A549 (cell line): ENCODE results near the gene IL9. TPM values are rescaled to one million over a fixed set of nuclear protein-coding genes. Genes with fewer than 3 reads are reported as not detected.

Experiments
- ATAC-seq, 2 experiments: fragments of 200-7000 bp in 1 of 2; fragments of >200 bp in 1 of 2; cut with Nextera tagmentation in 1 of 2; cut with Tn5 transposase in 1 of 2; 3 replicates each; pipeline versions ENCODE4 v1.8.0 to v1.9.1; 2018 to 2020; ENCODE audit warnings: mild to moderate bottlenecking in 1 of 2, moderate library complexity in 1 of 2
- CTCF ChIA-PET: fragments of 300-600 bp; sonication (Branson Sonifier 250); formaldehyde crosslinking; extraction: SDS; loops from one replicate; lab custom pipeline; 2021; ENCODE audit warnings: antibody characterized with exemption, inconsistent platforms; lab: Yijun Ruan, JAX
- POLR2A ChIA-PET: fragments of 350-600 bp; formaldehyde crosslinking; extraction: SDS; loops from one replicate; lab custom pipeline; 2021; ENCODE audit warnings: antibody characterized with exemption, inconsistent platforms; lab: Yijun Ruan, JAX
- DNase-seq, 2 experiments: peaks; one replicate each; pipeline versions ENCODE4 v3.0.0 to v3.0.0-alpha.2; 2011 to 2016; ENCODE audit warnings: low read depth in 1 of 2, low spot score in 1 of 2
- FAIRE-seq: peaks from 2 replicates; lab custom pipeline; 2011; peaks lifted over from hg19 to GRCh38; lab: Jason Lieb, UNC
- H3K27ac ChIP-seq, 2 experiments: fragments of >200 bp; sonication (Bioruptor Twin); formaldehyde crosslinking; 3 replicates each; pipeline ENCODE4 v1.5.1; 2016 to 2017
- H3K4me1 ChIP-seq: fragments of >200 bp; sonication (Bioruptor Twin); formaldehyde crosslinking; 3 replicates; pipeline ENCODE4 v1.6.1; 2016
- H3K4me2 ChIP-seq: fragments of >200 bp; sonication (Bioruptor Twin); formaldehyde crosslinking; 3 replicates; pipeline ENCODE4 v1.6.1; 2016
- H3K4me3 ChIP-seq: fragments of >200 bp; sonication (Bioruptor Twin); formaldehyde crosslinking; 3 replicates; pipeline ENCODE4 v1.5.1; 2016
- H3K9me3 ChIP-seq: fragments of >200 bp; sonication (Bioruptor Twin); formaldehyde crosslinking; 3 replicates; pipeline ENCODE4 v1.6.1; 2016
- BHLHE40 ChIP-seq: IDR thresholded peaks from 2 replicates; pipeline ENCODE4 v1.6.1; 2012; ENCODE audit warnings: low read depth, low read length, inconsistent platforms
- CBX8 ChIP-seq: fragments of 200-600 bp; sonication (generic); IDR thresholded peaks from 2 replicates; pipeline ENCODE4 v1.6.1; 2016
- CHD4 ChIP-seq: fragments of 200-600 bp; sonication (generic); IDR thresholded peaks from 2 replicates; pipeline ENCODE4 v1.6.1; 2016; ENCODE audit warnings: antibody characterized with exemption, mild to moderate bottlenecking, borderline replicate concordance
- EP300 ChIP-seq, 2 experiments: fragments of >200 bp; sonication (Bioruptor Twin); formaldehyde crosslinking; IDR thresholded peaks; 2 replicates in 1 of 2; 3 replicates in 1 of 2; pipeline ENCODE4 v1.6.1; 2016 to 2017
- ESRRA ChIP-seq: fragments of 150-350 bp; IDR thresholded peaks from 2 replicates; pipeline ENCODE4 v1.6.1; 2014; ENCODE audit warnings: mild to moderate bottlenecking, low read length, borderline replicate concordance
- FOSB ChIP-seq: fragments of 250-450 bp; sonication (Bioruptor Pico); IDR thresholded peaks from 2 replicates; pipeline ENCODE4 v1.5.0; 2020; ENCODE audit warnings: mild to moderate bottlenecking, moderate library complexity
- FOXS1 ChIP-seq: fragments of 250-450 bp; sonication (Bioruptor Pico); IDR thresholded peaks from 2 replicates; pipeline ENCODE4 v1.5.0; 2020; ENCODE audit warnings: mild to moderate bottlenecking, moderate library complexity
- GATA3 ChIP-seq: IDR thresholded peaks from 2 replicates; pipeline ENCODE4 v1.6.1; 2012; ENCODE audit warnings: borderline replicate concordance
- HMGXB4 ChIP-seq: fragments of 250-450 bp; sonication (Bioruptor Pico); IDR thresholded peaks from 2 replicates; pipeline ENCODE4 v1.5.0; 2021; ENCODE audit warnings: mild to moderate bottlenecking, moderate library complexity, borderline replicate concordance
- HOXB13 ChIP-seq: fragments of 250-450 bp; sonication (Bioruptor Pico); IDR thresholded peaks from 2 replicates; pipeline ENCODE4 v1.5.0; 2020; ENCODE audit warnings: low read depth, mild to moderate bottlenecking, moderate library complexity
- HOXB5 ChIP-seq: fragments of 250-450 bp; sonication (Bioruptor Pico); IDR thresholded peaks from 2 replicates; pipeline ENCODE4 v1.5.0; 2020; ENCODE audit warnings: mild to moderate bottlenecking, moderate library complexity
- JUN ChIP-seq, 2 experiments: fragments of >200 bp; sonication (Bioruptor Twin); formaldehyde crosslinking; IDR thresholded peaks; 2 replicates in 1 of 2; 3 replicates in 1 of 2; pipeline ENCODE4 v1.6.1; 2016 to 2017
- MYC ChIP-seq: IDR thresholded peaks from 2 replicates; pipeline ENCODE4 v1.6.1; 2012; ENCODE audit warnings: mild to moderate bottlenecking, inconsistent platforms, low read length, improper control_type of control experiment, borderline replicate concordance
- NFE2L2 ChIP-seq: fragments of 150-350 bp; conservative IDR thresholded peaks from 2 replicates; pipeline ENCODE4 v1.6.1; 2014; ENCODE audit warnings: low read length
- NR3C1 ChIP-seq: fragments of >200 bp; sonication (Bioruptor Twin); formaldehyde crosslinking; IDR thresholded peaks from 3 replicates; pipeline ENCODE4 v1.6.1; 2017
- POLR2A ChIP-seq: IDR thresholded peaks from 2 replicates; pipeline ENCODE4 v1.6.1; 2012; ENCODE audit warnings: mild to moderate bottlenecking, low read length
- POLR2AphosphoS2 ChIP-seq: conservative IDR thresholded peaks from 2 replicates; pipeline ENCODE4 v1.6.1; 2012; ENCODE audit warnings: low read length, improper control_type of control experiment, inconsistent platforms
- RARB ChIP-seq: fragments of 250-450 bp; sonication (Bioruptor Pico); IDR thresholded peaks from 2 replicates; pipeline ENCODE4 v1.8.0; 2021; ENCODE audit warnings: mild to moderate bottlenecking, moderate library complexity
- RNF2 ChIP-seq: fragments of 200-600 bp; sonication (generic); IDR thresholded peaks from 2 replicates; pipeline ENCODE4 v1.6.1; 2016; ENCODE audit warnings: low read depth, mild to moderate bottlenecking, antibody characterized with exemption, moderate library complexity, borderline replicate concordance
- SREBF2 ChIP-seq: fragments of 450-650 bp; IDR thresholded peaks from 2 replicates; pipeline ENCODE4 v1.6.1; 2014; ENCODE audit warnings: mild to moderate bottlenecking, moderate library complexity
- USF2 ChIP-seq: fragments of 450-650 bp; IDR thresholded peaks from 2 replicates; pipeline ENCODE4 v1.6.1; 2014; ENCODE audit warnings: antibody characterized with exemption
- ZFP36 ChIP-seq: fragments of 450-650 bp; IDR thresholded peaks from 2 replicates; pipeline ENCODE4 v1.6.1; 2014; ENCODE audit warnings: borderline replicate concordance; ENCODE audit not compliant: partially characterized antibody
- ZNF302 ChIP-seq: fragments of 250-450 bp; sonication (Bioruptor Pico); IDR thresholded peaks from 2 replicates; pipeline ENCODE4 v1.9.0; 2021; ENCODE audit warnings: inconsistent platforms, mild to moderate bottlenecking, moderate library complexity
- ZSCAN20 ChIP-seq: fragments of 250-450 bp; sonication (Bioruptor Pico); IDR thresholded peaks from 2 replicates; pipeline ENCODE4 v1.8.0; 2022; ENCODE audit warnings: mild to moderate bottlenecking, moderate library complexity
- WGBS: methylation state at CpG from one replicate; pipeline ENCODE4 v1.1.6; 2017; ENCODE audit errors: missing lambda C conversion rate; 5-methylcytosine and 5-hydroxymethylcytosine counted together
- polyA plus RNA-seq, 4 experiments: library from polyadenylated mRNA; depleted of rRNA in 3 of 4; stranded (reverse); fragments of >200 nt; fragmentation: RNase III in 1 of 4; extraction: RNeasy Plus Mini Kit Qiagen cat#74134 plus additional on column Dnase treatment in 1 of 4; gene quantifications; 2 replicates in 3 of 4; 3 replicates in 1 of 4; pipeline ENCODE4 v1.2.3, GENCODE V29; 2011 to 2017
- TF ChIP-seq, protein P1 (sequence below): IDR thresholded peaks from 2 replicates; pipeline ENCODE4 v1.6.1; 2012; ENCODE audit warnings: low read depth, borderline replicate concordance
- TF ChIP-seq, protein P2 (sequence below): fragments of >200 bp; sonication (Bioruptor Twin); formaldehyde crosslinking; IDR thresholded peaks from 3 replicates; pipeline ENCODE4 v1.6.1; 2016
- TF ChIP-seq, protein P3 (sequence below): fragments of >200 bp; sonication (Bioruptor Twin); formaldehyde crosslinking; IDR thresholded peaks from 3 replicates; pipeline ENCODE4 v1.5.1; 2016

IL9 gene
- polyA plus RNA-seq, 2 of the 4 experiments (the other 2 are of a cell fraction), result not detected

- no peak overlapping the region for H3K4me3 ChIP-seq
- H3K9me3 ChIP-seq, result peaks cover 4% of the 10 kb centered on the region; the same call in 1 of the 3 replicates
- no peak for TF ChIP-seq USF2
- no peak for TF ChIP-seq ZSCAN20 (CRISPR knock-in tag)
- no peak for TF ChIP-seq RARB (CRISPR knock-in tag)
- TF ChIP-seq HOXB5 (CRISPR knock-in tag), result no peak
- no peak for TF ChIP-seq CHD4
- no peak for TF ChIP-seq EP300 (IDR thresholded peaks at IDR 0.05)
- TF ChIP-seq POLR2AphosphoS2, result no peak
- no peak for TF ChIP-seq GATA3
- no peak for TF ChIP-seq ZNF302 (CRISPR knock-in tag)
- TF ChIP-seq MYC, result no peak
- TF ChIP-seq HOXB13 (CRISPR knock-in tag), result no peak
- no peak for TF ChIP-seq ZFP36
- TF ChIP-seq ESRRA, result no peak
- no peak for TF ChIP-seq FOXS1 (CRISPR knock-in tag)
- TF ChIP-seq HMGXB4 (CRISPR knock-in tag), result no peak
- DNase-seq (no peak), ATAC-seq (no peak), FAIRE-seq (no peak)
- ChIA-PET POLR2A (no interaction called here), CTCF (interaction anchor here (1.0 to 1.8 kb wide), 2 partner anchors 21 kb away, joined by 3 to 6 read pairs; no protein-coding TSS in a partner anchor)
- H3K4me1 ChIP-seq, result no peaks in the 10 kb centered on the region
- WGBS, result 57% methylated on average over 20 of the region's 24 CpGs
- no peak overlapping the region for H3K27ac ChIP-seq
- H3K4me2 ChIP-seq, result no peak overlapping the region
These were observed 44.3 kb downstream of the IL9 start for GRCh38 chr5:135851186-135851914.

- CTCF ChIA-PET, result interaction anchor here (0.9 to 1.8 kb wide), 2 partner anchors 18 to 21 kb away, joined by 3 to 6 read pairs; no protein-coding TSS in a partner anchor
- ATAC-seq, result no peak
These were observed 45.0 kb downstream of the IL9 start for GRCh38 chr5:135850671-135851070.

More at GRCh38 chr5:135850671-135851070, 45.0 kb downstream of the IL9 start:
- POLR2A ChIA-PET, result no interaction called here
- DNase-seq, result no peak
- Histone ChIP-seq H3K4me2 (no peak overlapping the region), H3K4me3 (no peak overlapping the region), H3K9me3 (peaks cover 4% of the 10 kb centered on the region; the same call in 1 of the 3 replicates), H3K27ac (no peak overlapping the region), H3K4me1 (no peaks in the 10 kb centered on the region)
- 67% methylated on average over 6 of the region's 6 CpGs for WGBS
- no peak for FAIRE-seq
- TF ChIP-seq BHLHE40 (no peak), CBX8 (no peak), POLR2A (no peak), FOSB (CRISPR knock-in tag) (no peak), NR3C1 (no peak), JUN (IDR thresholded peaks at IDR 0.05) (no peak), RNF2 (no peak), MYC (no peak), NFE2L2 (no peak), SREBF2 (no peak), ZSCAN20 (CRISPR knock-in tag) (no peak)
- TF ChIP-seq, protein P1, sequence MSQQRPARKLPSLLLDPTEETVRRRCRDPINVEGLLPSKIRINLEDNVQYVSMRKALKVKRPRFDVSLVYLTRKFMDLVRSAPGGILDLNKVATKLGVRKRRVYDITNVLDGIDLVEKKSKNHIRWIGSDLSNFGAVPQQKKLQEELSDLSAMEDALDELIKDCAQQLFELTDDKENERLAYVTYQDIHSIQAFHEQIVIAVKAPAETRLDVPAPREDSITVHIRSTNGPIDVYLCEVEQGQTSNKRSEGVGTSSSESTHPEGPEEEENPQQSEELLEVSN, result no peak
- TF ChIP-seq, protein P2, sequence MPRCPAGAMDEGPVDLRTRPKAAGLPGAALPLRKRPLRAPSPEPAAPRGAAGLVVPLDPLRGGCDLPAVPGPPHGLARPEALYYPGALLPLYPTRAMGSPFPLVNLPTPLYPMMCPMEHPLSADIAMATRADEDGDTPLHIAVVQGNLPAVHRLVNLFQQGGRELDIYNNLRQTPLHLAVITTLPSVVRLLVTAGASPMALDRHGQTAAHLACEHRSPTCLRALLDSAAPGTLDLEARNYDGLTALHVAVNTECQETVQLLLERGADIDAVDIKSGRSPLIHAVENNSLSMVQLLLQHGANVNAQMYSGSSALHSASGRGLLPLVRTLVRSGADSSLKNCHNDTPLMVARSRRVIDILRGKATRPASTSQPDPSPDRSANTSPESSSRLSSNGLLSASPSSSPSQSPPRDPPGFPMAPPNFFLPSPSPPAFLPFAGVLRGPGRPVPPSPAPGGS, result no peak
- TF ChIP-seq, protein P3, sequence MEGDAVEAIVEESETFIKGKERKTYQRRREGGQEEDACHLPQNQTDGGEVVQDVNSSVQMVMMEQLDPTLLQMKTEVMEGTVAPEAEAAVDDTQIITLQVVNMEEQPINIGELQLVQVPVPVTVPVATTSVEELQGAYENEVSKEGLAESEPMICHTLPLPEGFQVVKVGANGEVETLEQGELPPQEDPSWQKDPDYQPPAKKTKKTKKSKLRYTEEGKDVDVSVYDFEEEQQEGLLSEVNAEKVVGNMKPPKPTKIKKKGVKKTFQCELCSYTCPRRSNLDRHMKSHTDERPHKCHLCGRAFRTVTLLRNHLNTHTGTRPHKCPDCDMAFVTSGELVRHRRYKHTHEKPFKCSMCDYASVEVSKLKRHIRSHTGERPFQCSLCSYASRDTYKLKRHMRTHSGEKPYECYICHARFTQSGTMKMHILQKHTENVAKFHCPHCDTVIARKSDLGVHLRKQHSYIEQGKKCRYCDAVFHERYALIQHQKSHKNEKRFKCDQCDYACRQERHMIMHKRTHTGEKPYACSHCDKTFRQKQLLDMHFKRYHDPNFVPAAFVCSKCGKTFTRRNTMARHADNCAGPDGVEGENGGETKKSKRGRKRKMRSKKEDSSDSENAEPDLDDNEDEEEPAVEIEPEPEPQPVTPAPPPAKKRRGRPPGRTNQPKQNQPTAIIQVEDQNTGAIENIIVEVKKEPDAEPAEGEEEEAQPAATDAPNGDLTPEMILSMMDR, result no peak
